K562 (cell line): Measurements from ENCODE around the gene UTP11. TPM values are rescaled to one million over a fixed set of nuclear protein-coding genes. Genes with fewer than 3 reads are reported as not detected.
A peak's percentile ranks its signal among the peaks of the same experiment; 100 is the strongest.

Experiments used
- CBFA2T2 ChIP-seq: fragments of 450-650 bp; conservative IDR thresholded peaks from 2 replicates; pipeline ENCODE4 v1.6.1; 2017; ENCODE audit warnings: mild to moderate bottlenecking
- CHD1 ChIP-seq: fragments of 200-600 bp; sonication (generic); IDR thresholded peaks from one replicate; pipeline ENCODE4 v1.6.1; 2012; ENCODE audit warnings: mild to moderate bottlenecking, moderate library complexity, low read length, inconsistent platforms
- CHD2 ChIP-seq: IDR thresholded peaks from 2 replicates; pipeline ENCODE4 v1.6.1; 2011; ENCODE audit warnings: low read depth, low read length
- DACH1 ChIP-seq: fragments of 450-650 bp; IDR thresholded peaks from 2 replicates; pipeline ENCODE4 v1.6.1; 2018; ENCODE audit not compliant: partially characterized antibody
- HES1 ChIP-seq: fragments of 450-650 bp; IDR thresholded peaks from 2 replicates; pipeline ENCODE4 v1.6.1; 2016; ENCODE audit warnings: low read depth, mild to moderate bottlenecking, moderate library complexity
- HSF4 ChIP-seq: fragments of 250-450 bp; sonication (Bioruptor Pico); IDR thresholded peaks from 2 replicates; pipeline ENCODE4 v2.1.2; 2022; ENCODE audit warnings: mild to moderate bottlenecking, moderate library complexity, borderline replicate concordance
- NFE2 ChIP-seq: IDR thresholded peaks from 2 replicates; pipeline ENCODE4 v1.6.1; 2014; ENCODE audit warnings: antibody characterized with exemption, low read depth
- PHF8 ChIP-seq: fragments of 200-600 bp; sonication (generic); IDR thresholded peaks from 2 replicates; pipeline ENCODE4 v1.6.1; 2012; ENCODE audit warnings: mixed run types, mild to moderate bottlenecking, inconsistent platforms, low read length, moderate library complexity, borderline replicate concordance
- POLR2B ChIP-seq: fragments of 450-650 bp; IDR thresholded peaks from 2 replicates; pipeline ENCODE4 v1.6.1; 2018; ENCODE audit warnings: low read depth; ENCODE audit not compliant: partially characterized antibody
- SAFB ChIP-seq: fragments of 200-400 bp; formaldehyde crosslinking; IDR thresholded peaks from 2 replicates; pipeline ENCODE4 v1.6.1; 2017; ENCODE audit warnings: low read depth, low read length, borderline replicate concordance
- SMAD2 ChIP-seq: fragments of 150-350 bp; IDR thresholded peaks from 2 replicates; pipeline ENCODE4 v1.6.1; 2014; ENCODE audit warnings: low read depth, mild to moderate bottlenecking, low read length
- SP1 ChIP-seq: sonication (generic); formaldehyde crosslinking; IDR thresholded peaks from 2 replicates; pipeline ENCODE4 v1.8.1; 2022; ENCODE audit warnings: mild to moderate bottlenecking, missing genetic modification reagents
- SPI1 ChIP-seq: IDR thresholded peaks from 2 replicates; pipeline ENCODE4 v1.6.1; 2011; ENCODE audit warnings: low read depth, low read length, control low read depth, borderline replicate concordance
- SREBF2 ChIP-seq: sonication (generic); formaldehyde crosslinking; IDR thresholded peaks from 2 replicates; pipeline ENCODE4 v1.4.0; 2020; ENCODE audit warnings: mild to moderate bottlenecking, missing genetic modification reagents
- TAL1 ChIP-seq: fragments of 450-650 bp; IDR thresholded peaks from 2 replicates; pipeline ENCODE4 v1.6.1; 2016; ENCODE audit warnings: mild to moderate bottlenecking
- TGIF2 ChIP-seq: sonication (generic); formaldehyde crosslinking; IDR thresholded peaks from 2 replicates; pipeline ENCODE4 v1.8.1; 2022; ENCODE audit warnings: mild to moderate bottlenecking, missing genetic modification reagents, moderate library complexity
- ZBTB7A ChIP-seq: IDR thresholded peaks from 2 replicates; pipeline ENCODE4 v1.6.1; 2011; ENCODE audit warnings: low read depth, mild to moderate bottlenecking, low read length, moderate library complexity, borderline replicate concordance; ENCODE audit not compliant: control insufficient read depth
- ZFPM2 ChIP-seq: fragments of 250-450 bp; sonication (Bioruptor Pico); IDR thresholded peaks from 2 replicates; pipeline ENCODE4 v1.5.1; 2022; ENCODE audit warnings: mild to moderate bottlenecking
- ZNF124 ChIP-seq: sonication (generic); formaldehyde crosslinking; IDR thresholded peaks from 2 replicates; pipeline ENCODE4 v1.8.1; 2022; ENCODE audit warnings: missing genetic modification reagents
- ZNF143 ChIP-seq: sonication (generic); formaldehyde crosslinking; IDR thresholded peaks from 2 replicates; pipeline ENCODE4 v1.9.0; 2022; ENCODE audit warnings: mild to moderate bottlenecking, missing genetic modification reagents
- ZNF347 ChIP-seq: fragments of 450-650 bp; formaldehyde crosslinking; IDR thresholded peaks from 2 replicates; pipeline ENCODE4 v1.4.0; 2020; ENCODE audit warnings: low read depth, mild to moderate bottlenecking, moderate library complexity
- ZNF444 ChIP-seq: fragments of 250-450 bp; sonication (Bioruptor Pico); IDR thresholded peaks from 2 replicates; pipeline ENCODE4 v1.4.0; 2020; ENCODE audit warnings: mild to moderate bottlenecking, moderate library complexity
- ZNF785 ChIP-seq: fragments of 250-450 bp; sonication (Bioruptor Pico); IDR thresholded peaks from 2 replicates; pipeline ENCODE4 v1.4.0; 2020; ENCODE audit warnings: mild to moderate bottlenecking
- polyA plus RNA-seq, 8 experiments: library from polyadenylated mRNA; depleted of rRNA in 4 of 8; stranded (reverse) in 5 of 8; unstranded in 3 of 8; fragments of >200 nt; fragmentation: Nextera tagmentation in 2 of 8; fragmentation: Illumina TruSeq in 1 of 8; extraction: Ambion mirVana in 2 of 8; extraction: Trizol in 1 of 8; gene quantifications; 2 replicates each; pipeline versions ENCODE4 v1.2.1 to v1.2.3, GENCODE V29; 2011 to 2014; ENCODE audit warnings: inconsistent platforms in 1 of 8, missing spikeins in 1 of 8
- total RNA-seq, 7 experiments: library from RNA; depleted of rRNA in 6 of 7; stranded (reverse); fragments of >200 nt in 6 of 7; fragmentation: Illumina TruSeq in 2 of 7; extraction: Trizol in 2 of 7; gene quantifications; 2 replicates each; pipeline versions ENCODE4 v1.2.1 to v1.2.3, GENCODE V29; 2011 to 2021; ENCODE audit warnings: low replicate concordance in 1 of 7
- TF ChIP-seq, protein P1 (sequence below): sonication (generic); formaldehyde crosslinking; IDR thresholded peaks from 2 replicates; pipeline ENCODE4 v1.8.0; 2022; ENCODE audit warnings: mild to moderate bottlenecking, low read depth, missing genetic modification reagents
- TF ChIP-seq, protein P2 (sequence below): fragments of 250-450 bp; sonication (Bioruptor Pico); IDR thresholded peaks from 2 replicates; pipeline ENCODE4 v1.8.0; 2022; ENCODE audit warnings: inconsistent platforms, mild to moderate bottlenecking, moderate library complexity, borderline replicate concordance
- TF ChIP-seq, protein P3 (sequence below): sonication (generic); formaldehyde crosslinking; IDR thresholded peaks from 2 replicates; pipeline ENCODE4 v1.8.0; 2022; ENCODE audit warnings: missing genetic modification reagents, mild to moderate bottlenecking, moderate library complexity, borderline replicate concordance

Gene UTP11
- total and polyA plus RNA-seq, 9 of the 15 experiments (the other 6 are each of a cell fraction or from before 2014, with no cell fraction given): 91.1 to 378 (median 221) TPM

DNA sequence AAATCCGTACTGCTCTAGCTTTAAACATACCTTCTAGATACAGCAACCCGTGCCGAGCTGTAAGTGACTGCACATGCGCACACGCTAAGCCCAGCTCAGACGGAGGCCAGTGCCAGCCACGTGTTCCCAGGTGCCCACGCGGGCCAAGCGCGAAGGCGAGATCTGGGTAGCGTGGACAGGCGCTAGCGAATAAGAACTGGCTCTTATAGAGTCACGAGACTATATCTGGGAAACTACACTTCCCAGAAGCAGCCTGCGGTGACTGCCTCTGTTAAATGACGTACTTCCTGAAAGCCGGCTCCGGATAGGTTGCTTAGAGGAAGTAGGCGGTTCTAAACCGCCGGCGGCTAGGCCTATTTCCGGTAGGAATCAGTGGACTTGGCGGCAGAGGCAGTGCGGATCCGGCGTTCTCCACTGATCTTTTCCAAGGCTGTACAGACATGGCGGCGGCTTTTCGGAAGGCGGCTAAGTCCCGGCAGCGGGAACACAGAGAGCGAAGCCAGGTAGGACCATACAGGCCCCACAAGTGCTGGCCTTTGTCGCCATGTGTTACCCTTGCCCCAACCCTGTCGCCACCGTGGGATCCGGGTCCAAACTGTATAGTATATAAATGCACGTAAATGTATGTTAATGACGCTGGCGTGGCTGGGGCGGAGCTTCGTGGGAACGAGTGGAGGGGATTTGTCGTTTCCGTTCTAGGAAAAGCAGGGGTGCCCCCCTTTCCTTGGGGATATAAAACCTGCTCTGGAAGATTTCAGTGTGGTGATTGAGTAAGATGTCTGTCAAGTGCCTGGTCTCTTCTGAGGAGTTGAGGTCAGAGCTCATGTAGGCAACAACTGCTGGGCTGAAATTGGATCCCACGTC lies at the start of gene UTP11 (continued):
- no peak for TF ChIP-seq HES1
- peak; percentile 91 for TF ChIP-seq CHD2
- TF ChIP-seq CBFA2T2: peak; percentile 64
- peak; percentile 95 for TF ChIP-seq HSF4
- 0 out of 2 replicates have a peak, but pooled peaks have one; percentile 88 for TF ChIP-seq ZFPM2 (CRISPR knock-in tag)
- TF ChIP-seq SPI1: no peak
- peak; percentile 94 for TF ChIP-seq PHF8
- peak; percentile 28 for TF ChIP-seq CHD1
- no peak for TF ChIP-seq SMAD2
- no peak for TF ChIP-seq ZNF347 (CRISPR knock-in tag)
- TF ChIP-seq, protein P1, sequence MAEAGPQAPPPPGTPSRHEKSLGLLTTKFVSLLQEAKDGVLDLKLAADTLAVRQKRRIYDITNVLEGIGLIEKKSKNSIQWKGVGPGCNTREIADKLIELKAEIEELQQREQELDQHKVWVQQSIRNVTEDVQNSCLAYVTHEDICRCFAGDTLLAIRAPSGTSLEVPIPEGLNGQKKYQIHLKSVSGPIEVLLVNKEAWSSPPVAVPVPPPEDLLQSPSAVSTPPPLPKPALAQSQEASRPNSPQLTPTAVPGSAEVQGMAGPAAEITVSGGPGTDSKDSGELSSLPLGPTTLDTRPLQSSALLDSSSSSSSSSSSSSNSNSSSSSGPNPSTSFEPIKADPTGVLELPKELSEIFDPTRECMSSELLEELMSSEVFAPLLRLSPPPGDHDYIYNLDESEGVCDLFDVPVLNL: peak; percentile 94
- TF ChIP-seq, protein P2, sequence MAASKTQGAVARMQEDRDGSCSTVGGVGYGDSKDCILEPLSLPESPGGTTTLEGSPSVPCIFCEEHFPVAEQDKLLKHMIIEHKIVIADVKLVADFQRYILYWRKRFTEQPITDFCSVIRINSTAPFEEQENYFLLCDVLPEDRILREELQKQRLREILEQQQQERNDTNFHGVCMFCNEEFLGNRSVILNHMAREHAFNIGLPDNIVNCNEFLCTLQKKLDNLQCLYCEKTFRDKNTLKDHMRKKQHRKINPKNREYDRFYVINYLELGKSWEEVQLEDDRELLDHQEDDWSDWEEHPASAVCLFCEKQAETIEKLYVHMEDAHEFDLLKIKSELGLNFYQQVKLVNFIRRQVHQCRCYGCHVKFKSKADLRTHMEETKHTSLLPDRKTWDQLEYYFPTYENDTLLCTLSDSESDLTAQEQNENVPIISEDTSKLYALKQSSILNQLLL: no peak
- no peak for TF ChIP-seq NFE2
- TF ChIP-seq ZNF143 (CRISPR knock-in tag): peak; percentile 97
- TF ChIP-seq, protein P3, sequence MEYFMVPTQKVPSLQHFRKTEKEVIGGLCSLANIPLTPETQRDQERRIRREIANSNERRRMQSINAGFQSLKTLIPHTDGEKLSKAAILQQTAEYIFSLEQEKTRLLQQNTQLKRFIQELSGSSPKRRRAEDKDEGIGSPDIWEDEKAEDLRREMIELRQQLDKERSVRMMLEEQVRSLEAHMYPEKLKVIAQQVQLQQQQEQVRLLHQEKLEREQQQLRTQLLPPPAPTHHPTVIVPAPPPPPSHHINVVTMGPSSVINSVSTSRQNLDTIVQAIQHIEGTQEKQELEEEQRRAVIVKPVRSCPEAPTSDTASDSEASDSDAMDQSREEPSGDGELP: peak; percentile 94
- peak; percentile 91 for TF ChIP-seq SP1 (CRISPR knock-in tag)
- no peak for TF ChIP-seq ZBTB7A
- peak; percentile 88 for TF ChIP-seq ZNF444
- TF ChIP-seq DACH1: no peak
- TF ChIP-seq SREBF2 (CRISPR knock-in tag): peak; percentile 95
- no peak for TF ChIP-seq TAL1
- TF ChIP-seq ZNF124: peak; percentile 53; the same call in 1 of the 2 replicates
- TF ChIP-seq ZNF785 (CRISPR knock-in tag): no peak
- TF ChIP-seq SAFB: peak; percentile 51; the same call in 1 of the 2 replicates
- TF ChIP-seq TGIF2 (CRISPR knock-in tag): no peak
- TF ChIP-seq POLR2B: peak; percentile 87
